Thyroid gland (tissue), 4 donors: ENCODE results near the gene ZRANB2.

ENCODE experiments used
- CTCF ChIP-seq, 6 experiments: fragments of 200-600 bp in 3 of 6; fragments of 450-650 bp in 3 of 6; sonication (generic) in 3 of 6; IDR thresholded peaks; one replicate each; pipeline ENCODE4 v1.5.1; 2016 to 2019; ENCODE audit warnings: antibody characterized with exemption in 6 of 6, mild to moderate bottlenecking in 2 of 6, inconsistent platforms in 1 of 6, moderate library complexity in 1 of 6
- POLR2A ChIP-seq, 2 donors: fragments of 450-650 bp; IDR thresholded peaks; one replicate each; pipeline ENCODE4 v1.6.1; 2017; ENCODE audit warnings: antibody characterized with exemption in 2 of 2, mild to moderate bottlenecking in 2 of 2, moderate library complexity in 1 of 2

- TF ChIP-seq CTCF (IDR thresholded peaks at IDR 0.05) (no peak), POLR2A (IDR thresholded peaks at IDR 0.05) (no peak)
Measured at GRCh38 chr1:71089536-71090270, 8.9 kb upstream of the ZRANB2 start.
